Activated CD4-positive, alpha-beta T cell treated with anti-CD3 and anti-CD28 coated beads for 36 hours (primary cell): Measurements from ENCODE around the gene TERF2IP. TPM values are rescaled to one million over a fixed set of nuclear protein-coding genes. Genes with fewer than 3 reads are reported as not detected.

ENCODE experiments used
- ATAC-seq: fragments of 200-7000 bp; cut with Tn5 transposase; one replicate; pipeline ENCODE4 v1.10.0; 2021; ENCODE audit warnings: mild to moderate bottlenecking, moderate library complexity
- CTCF ChIA-PET: fragments of 350-600 bp; sonication (Branson Sonifier 250); formaldehyde crosslinking; loops from one replicate; lab custom pipeline; 2021; ENCODE audit warnings: antibody characterized with exemption; lab: Charles Lee
- POLR2A ChIA-PET: fragments of 350-600 bp; sonication (Branson Sonifier 250); formaldehyde crosslinking; loops from one replicate; lab custom pipeline; 2021; ENCODE audit warnings: antibody characterized with exemption, inconsistent platforms; lab: Charles Lee
- DNase-seq: peaks from one replicate; pipeline ENCODE4 v3.0.0-alpha.2; 2020
- H3K27ac Mint-ChIP-seq: one replicate; pipeline ENCODE4 v1.8.0; 2021; ENCODE audit warnings: mixed read lengths
- H3K27me3 Mint-ChIP-seq: one replicate; pipeline ENCODE4 v1.8.0; 2021; ENCODE audit warnings: mixed read lengths
- H3K36me3 Mint-ChIP-seq: one replicate; pipeline ENCODE4 v1.8.0; 2021; ENCODE audit warnings: low read depth, mixed read lengths
- H3K4me1 Mint-ChIP-seq: one replicate; pipeline ENCODE4 v1.8.0; 2021; ENCODE audit warnings: mixed read lengths
- H3K4me3 Mint-ChIP-seq: one replicate; pipeline ENCODE4 v1.8.0; 2021; ENCODE audit warnings: mild to moderate bottlenecking, moderate library complexity, mixed read lengths
- H3K9me3 Mint-ChIP-seq: one replicate; pipeline ENCODE4 v1.8.0; 2021; ENCODE audit warnings: low read depth, mixed read lengths
- intact Hi-C, 2 experiments: fragments of 100-400 bp; cut with DNase I in 1 of 2; cut with micrococcal nuclease in 1 of 2; formaldehyde crosslinking; loops; one replicate each; pipeline versions ENCODE4 v1.14.2 to v1.15.1; 2022 to 2024; cut with DNase I, micrococcal nuclease
- total RNA-seq, 2 experiments: library from RNA; stranded (reverse); gene quantifications; one replicate each; pipeline ENCODE4 v1.2.3, GENCODE V29; 2021

TERF2IP gene
- 10 to 100 TPM; 70.6 to 72.6 TPM for total RNA-seq

DNA sequence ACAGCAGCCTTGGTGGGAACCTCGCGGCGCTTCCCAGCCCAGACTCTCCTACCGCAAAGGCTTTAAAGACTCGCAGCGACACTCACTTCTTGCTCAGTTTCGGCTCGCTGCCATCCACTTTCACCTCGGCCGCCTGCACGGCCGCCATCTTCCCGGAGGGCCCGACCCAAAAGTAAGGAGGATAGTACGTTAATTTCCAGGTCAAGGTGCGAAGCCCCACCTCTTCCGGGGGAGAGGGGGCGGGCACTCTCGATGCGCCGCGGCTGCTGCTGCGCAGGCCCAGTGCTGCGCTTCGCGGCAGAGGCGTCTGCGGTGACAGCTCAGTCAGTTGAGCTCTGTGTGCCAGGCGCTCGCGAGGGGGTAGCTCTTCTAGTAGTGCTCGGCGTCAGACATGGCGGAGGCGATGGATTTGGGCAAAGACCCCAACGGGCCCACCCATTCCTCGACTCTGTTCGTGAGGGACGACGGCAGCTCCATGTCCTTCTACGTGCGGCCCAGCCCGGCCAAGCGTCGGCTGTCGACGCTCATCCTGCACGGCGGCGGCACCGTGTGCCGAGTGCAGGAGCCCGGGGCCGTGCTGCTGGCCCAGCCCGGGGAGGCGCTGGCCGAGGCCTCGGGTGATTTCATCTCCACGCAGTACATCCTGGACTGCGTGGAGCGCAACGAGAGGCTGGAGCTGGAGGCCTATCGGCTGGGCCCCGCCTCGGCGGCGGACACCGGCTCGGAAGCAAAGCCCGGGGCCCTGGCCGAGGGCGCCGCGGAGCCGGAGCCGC lies at the start of gene TERF2IP, which contains the start of gene KARS1:
TSS of gene TERF2IP (plus strand) at position 282 of the 773 bp plus-strand sequence. CDS start at position 392, 110 bp downstream.
TSS of gene KARS1 (minus strand) at position 174 of the 773 bp plus-strand sequence. CDS start at position 148, 26 bp downstream.
- Mint-ChIP-seq H3K4me3 (peak within 1 kb of the TSS; percentile 85), H3K36me3 (peaks cover 56% of the 10 kb centered on the region), H3K27ac (peak within 1 kb of the TSS; percentile 98), H3K27me3 (no peaks in the 10 kb centered on the region), H3K9me3 (no peaks in the 10 kb centered on the region), H3K4me1 (peaks cover 54% of the 10 kb centered on the region)
- ChIA-PET CTCF (interaction anchor here (0.7 to 3.3 kb wide), 7 partner anchors 26 to 1042 kb away, joined by 3 to 26 read pairs (median 5); partner anchors contain the start of genes ADAT1, TMEM170A and TMEM231), POLR2A (interaction anchor here (0.8 to 6.3 kb wide), 10 partner anchors 11 to 1543 kb away, joined by 3 to 59 read pairs (median 4); partner anchors contain the start of genes ADAT1, CFDP1, GABARAPL2 and MON1B)
- intact Hi-C loops: loop anchor here (1.0 to 10.0 kb wide), 18 partner anchors 24 to 1565 kb away; partner anchors contain the start of genes ADAT1 (in 2 of the 2), CFDP1 (in 2 of the 2), TMEM170A (in 2 of the 2) and TMEM231 (in 2 of the 2)
- ATAC-seq (peak; percentile 92), DNase-seq (peak; percentile 97)

GRCh38 chr16:75599452-75600277 lies 47.9 kb upstream of the TERF2IP start:
- H3K9me3 Mint-ChIP-seq: peaks cover 9% of the 10 kb centered on the region
- H3K27ac Mint-ChIP-seq: no peak overlapping the region
- intact Hi-C loops: no loop called here
- H3K36me3 Mint-ChIP-seq: peaks cover 67% of the 10 kb centered on the region
- POLR2A ChIA-PET: no interaction called here
- ATAC-seq (no peak), DNase-seq (no peak)
- CTCF ChIA-PET: interaction anchor here (1.0 kb wide), 2 partner anchors 22 to 35 kb away, joined by 3 read pairs; no protein-coding TSS in a partner anchor
- peaks cover 10% of the 10 kb centered on the region for H3K4me1 Mint-ChIP-seq
- H3K27me3 Mint-ChIP-seq: no peaks in the 10 kb centered on the region
- H3K4me3 Mint-ChIP-seq: no peak overlapping the region

GRCh38 chr16:75603241-75603640 lies 44.3 kb upstream of the TERF2IP start:
- CTCF ChIA-PET: no interaction called here
- no peak overlapping the region for H3K4me3 Mint-ChIP-seq
- H3K27me3 Mint-ChIP-seq: no peaks in the 10 kb centered on the region
- ATAC-seq (no peak), DNase-seq (no peak)
- POLR2A ChIA-PET: no interaction called here
- H3K9me3 Mint-ChIP-seq: peaks cover 9% of the 10 kb centered on the region
- H3K36me3 Mint-ChIP-seq: peaks cover 72% of the 10 kb centered on the region
- intact Hi-C loops: no loop called here
- no peak overlapping the region for H3K27ac Mint-ChIP-seq
- peaks cover 6% of the 10 kb centered on the region for H3K4me1 Mint-ChIP-seq

GRCh38 chr16:75606507-75606906 lies 41.1 kb upstream of the TERF2IP start:
- Mint-ChIP-seq H3K9me3 (peaks cover 9% of the 10 kb centered on the region), H3K36me3 (peaks cover 59% of the 10 kb centered on the region), H3K4me3 (no peak overlapping the region), H3K27ac (no peak overlapping the region), H3K27me3 (no peaks in the 10 kb centered on the region), H3K4me1 (peaks cover 6% of the 10 kb centered on the region)
- no peak for ATAC-seq
- POLR2A ChIA-PET: no interaction called here
- DNase-seq: no peak
- intact Hi-C loops: no loop called here
- CTCF ChIA-PET: interaction anchor here (1.0 to 1.3 kb wide), 6 partner anchors 9 to 28 kb away, joined by 3 to 6 read pairs (median 3); no protein-coding TSS in a partner anchor

GRCh38 chr16:75614066-75614897 lies 33.3 kb upstream of the TERF2IP start:
- intact Hi-C loops: no loop called here
- H3K4me1 Mint-ChIP-seq: peaks cover 23% of the 10 kb centered on the region
- no peaks in the 10 kb centered on the region for H3K27me3 Mint-ChIP-seq
- ChIA-PET POLR2A (interaction anchor here (0.6 kb wide), 1 partner anchor 955 kb away, joined by 6 read pairs; no protein-coding TSS in a partner anchor), CTCF (no interaction called here)
- no peak overlapping the region for H3K27ac Mint-ChIP-seq
- H3K4me3 Mint-ChIP-seq: no peak overlapping the region
- H3K36me3 Mint-ChIP-seq: peaks cover 63% of the 10 kb centered on the region
- DNase-seq: no peak
- no peaks in the 10 kb centered on the region for H3K9me3 Mint-ChIP-seq
- ATAC-seq: no peak

DNA sequence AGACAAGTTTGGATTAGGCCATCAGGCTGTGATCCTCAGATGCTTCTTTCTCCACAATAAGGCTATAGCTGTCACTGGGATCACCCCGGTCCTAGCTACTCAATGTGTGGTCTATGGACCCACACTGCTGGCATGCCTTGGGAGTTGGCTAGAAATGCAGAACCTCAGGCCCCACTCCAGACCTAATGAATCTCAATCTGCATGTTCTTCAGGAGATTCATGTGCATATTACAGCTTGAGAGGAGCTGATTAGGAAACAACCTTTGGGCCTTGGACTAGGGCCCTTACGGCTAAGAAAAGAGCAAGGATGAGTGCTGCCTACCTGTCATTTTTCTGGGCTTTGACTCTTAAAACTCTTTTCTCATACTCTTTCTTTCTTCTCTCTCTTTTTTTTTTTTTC lies 32.0 kb upstream of the TERF2IP start:
- Mint-ChIP-seq H3K27me3 (no peaks in the 10 kb centered on the region), H3K4me1 (peaks cover 31% of the 10 kb centered on the region), H3K27ac (no peak overlapping the region), H3K9me3 (no peaks in the 10 kb centered on the region), H3K36me3 (peaks cover 66% of the 10 kb centered on the region), H3K4me3 (no peak overlapping the region)
- DNase-seq (no peak), ATAC-seq (no peak)
- POLR2A ChIA-PET: interaction anchor here (0.6 to 1.0 kb wide), 3 partner anchors 38 to 502 kb away, joined by 3 to 6 read pairs (median 3); no protein-coding TSS in a partner anchor
- intact Hi-C loops: loop anchor here (1.0 to 2.0 kb wide), 3 partner anchors 21 to 237 kb away; partner anchors contain the start of gene GABARAPL2 (in 1 of the 2)
- CTCF ChIA-PET: interaction anchor here (0.6 to 1.5 kb wide), 7 partner anchors 9 to 198 kb away, joined by 3 to 6 read pairs (median 3); partner anchors contain the start of genes KARS1 and TERF2IP

- ChIA-PET POLR2A (no interaction called here), CTCF (interaction anchor here (0.6 to 1.5 kb wide), 5 partner anchors 10 to 48 kb away, joined by 3 to 6 read pairs (median 3); partner anchors contain the start of genes KARS1 and TERF2IP)
- intact Hi-C loops: loop anchor here (1.0 to 2.0 kb wide), 4 partner anchors 22 to 238 kb away; partner anchors contain the start of gene GABARAPL2 (in 1 of the 2)
- peaks cover 41% of the 10 kb centered on the region for H3K4me1 Mint-ChIP-seq
- H3K27ac Mint-ChIP-seq: peak overlapping the region; percentile 63
- ATAC-seq (peak; percentile 93), DNase-seq (peak; percentile 36)
- no peaks in the 10 kb centered on the region for H3K27me3 Mint-ChIP-seq
- no peaks in the 10 kb centered on the region for H3K9me3 Mint-ChIP-seq
- H3K36me3 Mint-ChIP-seq: peaks cover 69% of the 10 kb centered on the region
- H3K4me3 Mint-ChIP-seq: peak overlapping the region; percentile 0
These were observed 31.0 kb upstream of the TERF2IP start for GRCh38 chr16:75616521-75617010.

- DNase-seq: no peak
- peaks cover 46% of the 10 kb centered on the region for H3K4me1 Mint-ChIP-seq
- POLR2A ChIA-PET: no interaction called here
- peak overlapping the region; percentile 40 for H3K27ac Mint-ChIP-seq
- peaks cover 68% of the 10 kb centered on the region for H3K36me3 Mint-ChIP-seq
- H3K4me3 Mint-ChIP-seq: peak overlapping the region; percentile 0
- no peaks in the 10 kb centered on the region for H3K27me3 Mint-ChIP-seq
- CTCF ChIA-PET: interaction anchor here (0.6 to 1.4 kb wide), 5 partner anchors 26 to 100 kb away, joined by 3 read pairs; partner anchors contain the start of genes KARS1 and TERF2IP
- intact Hi-C loops: loop anchor here (1.0 to 2.0 kb wide), 3 partner anchors 22 to 238 kb away; no protein-coding TSS in a partner anchor
- ATAC-seq: peak; percentile 11
- H3K9me3 Mint-ChIP-seq: no peaks in the 10 kb centered on the region
These were observed 30.5 kb upstream of the TERF2IP start for GRCh38 chr16:75617121-75617520.

DNA sequence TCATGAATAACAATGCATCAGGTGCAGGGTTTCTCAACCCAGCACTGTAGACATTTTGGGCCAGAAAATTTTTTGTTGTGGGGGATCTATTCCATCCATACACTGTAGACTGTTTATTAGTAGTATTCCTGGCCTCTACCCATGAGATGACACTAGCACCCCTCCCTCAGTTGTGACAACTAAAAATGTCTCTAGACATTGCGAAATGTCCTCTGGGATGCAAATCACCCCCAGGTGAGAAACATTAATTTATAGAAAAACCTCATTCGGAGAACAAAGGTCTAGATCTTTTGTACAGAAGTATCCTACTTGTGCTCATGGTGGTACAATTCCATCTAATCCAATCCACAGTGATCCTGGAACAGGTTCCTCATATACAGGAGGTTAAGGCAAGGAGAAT lies 28.8 kb upstream of the TERF2IP start:
- intact Hi-C loops: no loop called here
- H3K36me3 Mint-ChIP-seq: peaks cover 52% of the 10 kb centered on the region
- POLR2A ChIA-PET: interaction anchor here (0.6 kb wide), 1 partner anchor 54 kb away, joined by 3 read pairs; no protein-coding TSS in a partner anchor

More for the DNA sequence above, 28.8 kb upstream of the TERF2IP start:
- DNase-seq (no peak), ATAC-seq (no peak)
- no peaks in the 10 kb centered on the region for H3K9me3 Mint-ChIP-seq
- CTCF ChIA-PET: interaction anchor here (0.8 to 1.2 kb wide), 4 partner anchors 14 to 55 kb away, joined by 3 to 4 read pairs (median 3); partner anchors contain the start of gene GABARAPL2
- H3K4me3 Mint-ChIP-seq: no peak overlapping the region
- H3K27me3 Mint-ChIP-seq: no peaks in the 10 kb centered on the region
- no peak overlapping the region for H3K27ac Mint-ChIP-seq
- peaks cover 49% of the 10 kb centered on the region for H3K4me1 Mint-ChIP-seq
